Right renal cortex interstitium (tissue), 3 donors: Measurements from ENCODE around the gene ADAT2. TPM values are rescaled to one million over a fixed set of nuclear protein-coding genes. Genes with fewer than 3 reads are reported as not detected.
"Not testable (repeated sequence)": the region's sequence is repeated elsewhere in the genome, so short reads cannot be mapped to it uniquely, and the experiment has no call there.

Experiments
- DNase-seq, 3 donors: peaks; one replicate each; pipeline ENCODE4 v3.0.0-alpha.2; 2013; ENCODE audit warnings: low read depth in 3 of 3, low spot score in 2 of 3
- polyA plus RNA-seq, 3 donors: library from polyadenylated mRNA; unstranded; fragments of 120-200 nt; gene quantifications; one replicate each; pipeline ENCODE4 v1.2.1, GENCODE V29; 2013; ENCODE audit not compliant: insufficient read length in 3 of 3

ADAT2 gene
- 10 to 100 TPM in 2 of 3 donors, 1 to 10 TPM in 1; 9.3 to 11.7 (median 11.2) TPM for polyA plus RNA-seq

DNA sequence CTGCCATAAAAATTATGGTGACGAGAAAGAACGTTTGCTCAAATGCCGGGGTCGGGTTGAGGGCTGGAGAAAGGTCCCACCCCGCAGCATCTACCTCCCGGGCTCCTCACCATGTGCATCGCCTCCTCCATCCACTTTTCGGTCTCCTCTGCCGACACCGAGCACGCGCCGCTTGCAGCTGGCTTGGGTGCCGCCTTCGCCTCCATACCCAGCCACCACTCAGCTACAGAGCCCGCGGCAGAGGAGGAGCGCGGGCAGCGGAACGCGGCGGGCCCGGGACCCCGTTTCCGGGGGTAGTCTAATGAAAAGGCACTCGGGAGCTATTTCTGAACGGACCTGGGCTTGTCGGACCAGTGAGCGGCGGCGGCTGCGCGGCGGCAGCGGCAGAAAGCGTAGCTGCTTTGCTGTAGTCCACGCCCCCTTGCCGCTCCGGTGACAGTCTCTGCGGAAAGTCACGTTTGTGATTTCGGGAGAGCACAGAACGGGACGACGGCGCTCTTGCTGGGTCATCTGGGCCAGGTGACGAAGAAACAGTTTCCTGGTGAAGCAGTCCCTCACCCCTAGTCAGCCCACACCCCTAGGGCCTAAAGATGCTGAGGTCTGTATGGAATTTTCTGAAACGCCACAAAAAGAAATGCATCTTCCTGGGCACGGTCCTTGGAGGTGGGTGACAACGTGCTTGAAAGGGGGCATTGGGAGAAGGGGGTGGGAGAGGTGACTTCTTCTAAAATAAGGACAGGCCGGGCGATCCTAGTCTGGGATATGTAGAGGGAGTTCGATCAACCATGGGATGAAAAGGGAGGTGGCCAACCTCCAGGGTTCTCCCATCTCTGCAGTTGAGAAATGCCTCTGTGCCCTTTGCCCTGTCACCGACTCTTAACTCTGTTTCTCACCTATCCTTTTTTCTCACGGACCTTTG lies at the start of gene ADAT2, which contains the start of gene PEX3:
TSS of gene ADAT2 (minus strand) at position 243 of the 919 bp plus-strand sequence. CDS start at position 206, 37 bp downstream.
TSS of gene PEX3 (plus strand) at position 353 of the 919 bp plus-strand sequence. CDS start at position 591, 238 bp downstream.
- peak; percentile 74 to 81 (median 80) for DNase-seq

DNA sequence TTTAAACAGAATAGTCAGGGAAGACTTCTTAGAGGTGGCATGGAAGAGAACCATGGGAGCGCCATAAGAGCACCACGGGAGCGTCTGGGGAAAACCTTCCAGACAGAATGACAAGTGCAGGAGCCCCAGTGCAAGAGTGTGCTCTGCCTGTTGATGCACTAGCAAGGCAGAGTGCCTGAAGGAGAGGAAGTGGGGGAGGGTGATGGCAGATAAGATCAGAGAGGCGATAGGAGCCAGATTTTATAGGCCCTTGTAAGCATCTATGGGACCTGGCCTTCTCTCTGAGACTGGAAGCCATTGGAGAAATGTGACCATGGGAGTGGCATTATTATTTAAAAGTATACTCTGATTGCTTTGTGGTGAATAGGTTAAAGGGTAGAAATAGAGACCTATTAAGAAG lies 47.9 kb upstream of the ADAT2 start:
- no peak for DNase-seq

DNA sequence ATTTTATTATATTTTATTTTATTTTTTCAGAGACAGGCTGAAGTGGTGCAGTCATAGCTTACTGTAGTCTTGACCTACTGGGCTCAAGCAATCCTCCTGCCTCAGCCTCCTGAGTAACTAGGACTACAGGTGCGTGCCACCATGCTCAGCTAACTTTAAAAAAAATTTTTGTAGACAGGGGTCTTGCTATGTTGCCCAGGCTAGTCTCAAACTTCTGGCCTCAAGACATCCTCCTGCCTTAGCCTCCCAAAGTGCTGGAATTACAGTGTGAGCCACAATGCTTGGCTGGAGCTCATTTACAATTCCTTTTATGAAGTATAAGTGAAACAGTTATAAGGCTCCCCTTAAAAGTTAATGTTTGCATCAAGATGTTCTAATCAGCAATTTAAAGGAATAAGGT lies 46.5 kb upstream of the ADAT2 start:
- DNase-seq, result no peak

DNA sequence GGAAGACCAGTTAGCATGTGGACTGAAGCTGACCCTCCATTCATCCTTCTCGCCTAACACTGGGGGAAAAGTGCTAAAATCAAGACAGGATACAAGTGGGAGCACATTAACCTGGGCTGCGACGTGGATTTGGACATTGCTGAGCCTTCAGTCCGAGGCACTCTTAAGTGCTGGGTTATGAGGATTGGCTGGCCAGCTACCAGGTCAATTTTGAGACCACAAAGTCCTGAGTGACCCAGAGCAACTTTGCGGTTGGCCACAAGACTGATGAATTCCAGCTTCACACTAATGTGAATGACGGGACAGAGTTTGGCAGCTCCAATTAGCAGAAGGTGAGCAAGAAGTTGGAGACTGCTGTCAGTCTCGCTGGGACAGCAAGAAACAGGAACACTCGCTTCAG lies 40.3 kb upstream of the ADAT2 start:
- DNase-seq, result no peak

DNA sequence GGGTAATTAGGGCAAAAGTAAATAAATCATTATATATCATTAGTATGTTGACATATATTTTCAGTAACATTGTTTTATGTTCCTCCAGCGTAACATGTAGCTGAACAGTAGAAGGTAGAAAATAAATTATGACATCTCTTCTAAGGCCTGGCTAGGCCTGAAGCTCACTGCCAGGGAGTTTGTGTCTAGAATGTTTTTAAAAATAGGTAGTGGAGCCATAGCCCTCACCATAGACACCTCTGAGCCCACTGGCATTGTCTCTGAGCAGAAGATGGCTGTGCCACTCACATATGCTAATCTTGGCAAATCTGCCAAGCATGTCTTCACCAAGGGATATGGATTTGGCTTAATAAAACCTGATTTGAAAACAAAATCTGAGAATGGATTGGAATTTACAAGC lies 39.7 kb upstream of the ADAT2 start:
- no peak for DNase-seq

DNA sequence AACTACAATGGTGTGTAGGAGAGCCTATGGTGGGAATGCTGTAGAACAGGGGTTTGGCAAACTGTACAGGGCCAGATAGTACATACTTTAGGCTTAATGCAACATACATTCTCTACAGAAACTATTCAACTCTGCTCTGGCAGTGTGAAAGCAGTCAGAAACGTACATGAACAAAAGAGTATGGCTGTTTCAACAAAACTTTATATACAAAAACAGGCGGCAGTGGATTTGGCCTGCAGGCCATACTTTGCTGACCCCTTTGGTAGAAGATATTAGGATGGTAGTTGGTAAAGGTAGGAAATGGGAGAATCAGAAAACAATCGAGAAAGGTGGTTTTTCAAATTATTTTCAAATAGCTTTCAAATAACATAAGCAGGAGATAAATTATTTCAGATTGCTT lies 36.3 kb upstream of the ADAT2 start:
- DNase-seq, result no peak

DNA sequence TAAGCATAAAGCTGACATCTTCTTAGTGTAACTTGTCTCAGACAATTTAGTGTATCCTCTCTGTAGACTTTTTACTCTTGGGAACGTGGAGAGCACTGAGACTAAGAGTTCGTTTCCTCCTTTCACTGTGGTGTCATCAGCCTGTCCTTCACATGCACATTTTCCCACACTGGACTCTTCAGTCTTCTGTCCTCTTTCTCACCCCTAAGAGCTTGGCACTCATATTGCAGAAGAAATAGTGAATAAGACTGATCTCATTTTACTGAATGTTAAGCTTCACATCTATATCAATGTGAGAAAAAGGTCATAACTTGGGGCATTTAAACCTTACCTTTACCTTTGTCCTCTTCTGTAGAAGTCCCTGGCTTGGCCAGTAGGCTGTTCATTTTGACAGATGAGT lies 35.5 kb upstream of the ADAT2 start:
- no peak for DNase-seq

DNA sequence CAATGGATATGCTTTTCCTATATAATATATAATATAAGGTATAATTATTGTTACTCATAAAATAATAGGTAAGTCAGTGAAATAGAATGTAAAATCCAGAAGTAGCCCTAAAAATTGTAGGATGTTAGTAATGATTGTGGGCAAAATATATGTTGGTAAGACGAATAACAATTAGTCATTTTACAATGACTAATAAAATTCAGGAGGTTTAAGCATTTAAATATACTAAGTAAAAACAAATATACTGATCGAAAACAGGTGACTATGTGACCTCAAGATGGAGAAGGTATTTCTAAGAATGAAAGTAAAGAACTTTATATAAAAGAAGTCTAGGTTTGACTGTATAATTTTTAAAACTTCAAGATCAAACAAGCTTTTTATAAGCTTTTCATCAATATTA lies 32.1 kb upstream of the ADAT2 start:
- DNase-seq, result no peak

DNA sequence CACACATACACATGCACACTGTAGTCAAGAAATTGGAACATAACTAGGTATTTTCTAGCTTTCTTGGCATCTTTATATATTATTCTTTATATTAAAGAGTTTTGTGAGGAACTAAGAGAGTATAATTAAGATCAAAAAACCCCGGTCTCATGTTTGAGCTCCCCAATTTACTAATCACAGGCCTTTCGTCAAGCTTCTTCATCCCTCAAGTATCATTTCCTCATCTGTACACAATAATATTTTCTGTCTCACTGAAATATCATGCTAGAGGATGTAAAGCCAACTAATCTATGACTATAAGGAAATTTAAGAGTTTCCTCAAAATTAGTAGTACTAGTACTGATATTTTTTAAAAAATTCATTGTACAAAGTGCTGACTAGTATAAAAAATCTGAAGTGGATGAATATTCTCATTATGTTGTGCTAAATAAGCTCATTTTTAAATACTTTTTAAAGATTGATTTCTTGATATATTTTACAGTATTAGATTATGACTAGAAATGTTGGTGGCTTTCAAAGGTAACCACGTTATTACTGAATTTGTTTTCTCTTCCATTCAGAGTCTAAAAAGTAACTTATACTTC lies 28.1 kb upstream of the ADAT2 start:
- no peak for DNase-seq

DNA sequence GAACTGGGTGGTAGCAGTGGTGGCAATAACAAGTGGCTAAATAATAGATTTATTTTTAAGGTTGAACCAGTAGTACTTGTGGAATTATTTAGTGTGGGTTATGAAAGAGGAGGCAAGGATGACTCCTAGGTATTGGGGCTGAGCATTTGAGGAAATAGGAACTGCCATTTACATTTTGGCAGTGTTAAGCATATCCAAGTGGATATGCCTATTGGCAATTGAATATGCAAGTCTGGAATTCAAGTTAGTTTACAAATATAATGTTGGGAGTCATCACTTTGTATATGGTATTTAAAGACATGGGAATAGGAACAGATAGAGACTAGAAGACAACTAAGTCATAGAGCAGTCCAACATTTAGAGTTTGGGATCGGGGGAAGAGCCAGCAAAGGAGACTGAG lies 26.1 kb upstream of the ADAT2 start:
- no peak for DNase-seq

DNA sequence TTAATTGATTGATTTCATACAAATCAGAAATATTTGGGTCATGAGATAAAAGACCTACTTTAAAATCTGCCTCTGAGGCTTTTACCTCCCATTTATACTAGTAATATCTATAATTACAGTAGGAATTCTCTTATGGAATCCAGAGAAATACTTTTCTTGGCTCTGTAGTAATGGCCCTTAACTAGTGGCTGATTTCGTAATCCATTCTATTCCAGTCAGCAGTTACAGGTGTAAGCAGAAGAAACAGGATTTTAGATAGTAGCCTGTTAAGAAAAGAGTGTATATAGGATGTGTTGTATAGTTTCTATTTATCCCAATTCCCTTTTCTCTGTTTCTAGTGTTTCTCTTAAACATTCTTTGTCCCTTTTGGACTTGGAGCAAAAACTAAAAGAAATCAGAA lies 21.3 kb upstream of the ADAT2 start:
- no peak for DNase-seq

DNA sequence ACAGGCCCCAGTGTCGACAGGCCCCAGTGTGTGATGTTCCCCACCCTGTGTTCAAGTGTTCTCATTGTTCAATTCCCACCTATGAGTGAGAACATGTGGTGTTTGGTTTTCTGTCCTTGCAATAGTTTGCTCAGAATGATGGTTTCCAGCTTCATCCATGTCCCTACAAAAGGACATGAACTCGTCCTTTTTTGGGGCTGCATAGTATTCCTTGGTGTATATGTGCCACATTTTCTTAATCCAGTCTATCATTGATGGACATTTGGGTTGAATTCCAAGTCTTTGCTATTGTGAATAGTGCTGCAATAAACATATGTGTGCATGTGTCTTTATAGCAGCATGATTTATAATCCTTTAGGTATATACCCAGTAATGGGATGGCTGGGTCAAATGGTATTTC lies 18.3 kb upstream of the ADAT2 start:
- DNase-seq, result not testable (repeated sequence)

DNA sequence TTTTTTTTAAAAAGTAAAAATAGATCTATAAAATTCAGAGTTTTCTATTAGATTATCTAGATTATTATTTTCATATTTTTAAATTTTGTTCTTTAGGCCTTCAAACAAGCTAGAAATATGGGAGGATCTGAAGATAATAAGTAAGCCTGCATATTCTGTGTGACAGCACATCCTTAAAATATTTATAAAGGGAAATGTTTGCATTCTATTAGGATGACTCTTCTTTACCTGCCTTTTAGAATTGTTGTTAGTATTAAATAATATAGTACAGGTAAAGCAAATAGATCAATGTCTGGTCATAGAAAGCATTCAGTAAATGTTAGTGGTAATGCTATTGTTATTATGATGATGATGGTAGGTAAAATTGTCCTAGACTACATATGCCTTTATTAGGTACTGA lies 17.5 kb upstream of the ADAT2 start:
- DNase-seq, result no peak

DNA sequence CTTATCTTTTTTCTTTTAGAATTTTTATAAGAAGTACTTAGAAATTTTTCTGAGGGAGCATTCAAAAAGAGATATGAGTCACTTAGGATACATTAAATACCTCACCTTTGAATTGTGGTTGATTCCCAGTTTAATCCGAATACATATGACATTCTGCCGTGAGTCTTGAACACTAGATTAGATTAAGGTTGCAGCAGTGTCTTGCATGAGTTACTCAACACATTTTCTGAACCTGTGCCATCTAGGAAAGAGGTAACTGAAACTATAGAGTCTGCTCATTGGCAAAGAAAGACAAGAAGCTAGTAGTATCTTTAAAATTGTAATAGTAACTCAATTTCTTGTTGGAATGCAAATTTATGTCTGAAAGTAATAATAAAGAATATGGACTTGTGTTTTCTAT lies 15.1 kb upstream of the ADAT2 start:
- no peak for DNase-seq

DNA sequence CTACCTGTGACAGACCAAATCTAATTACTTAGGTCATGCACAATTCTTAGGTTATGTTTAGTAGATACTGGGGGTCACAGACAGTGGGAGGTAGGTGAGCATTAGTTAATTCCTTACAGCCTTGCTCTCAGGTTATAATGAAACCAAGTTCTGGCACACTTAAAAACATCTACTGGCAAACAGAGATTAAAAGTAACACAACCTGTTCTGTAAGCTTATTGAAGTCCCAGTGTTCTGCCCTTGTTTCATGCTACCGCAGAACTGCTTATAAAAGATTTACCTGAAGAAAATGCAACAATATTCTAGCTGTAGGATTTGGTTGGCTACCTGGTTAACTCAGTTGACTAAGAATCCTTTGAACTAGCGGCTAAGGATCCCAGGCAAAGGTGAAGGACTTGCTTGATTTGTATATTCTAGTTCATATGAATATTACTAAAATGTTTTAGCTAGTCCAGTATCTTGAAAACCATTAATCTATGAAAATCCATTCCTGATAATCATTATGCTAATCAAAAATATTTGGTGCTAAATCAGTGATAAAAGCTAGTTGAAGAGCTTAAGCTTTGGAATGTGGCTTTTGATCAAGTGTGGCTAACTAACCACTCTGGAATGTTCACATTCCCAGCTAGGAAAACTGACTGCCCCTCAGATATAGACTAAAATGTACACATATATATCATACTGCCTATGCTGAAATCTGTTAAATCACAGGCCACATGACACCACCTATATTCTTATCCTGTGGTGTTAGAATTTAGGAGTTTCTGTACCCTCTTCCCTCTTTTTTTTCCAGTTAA lies 7.3 kb upstream of the ADAT2 start:
- DNase-seq, result no peak

DNA sequence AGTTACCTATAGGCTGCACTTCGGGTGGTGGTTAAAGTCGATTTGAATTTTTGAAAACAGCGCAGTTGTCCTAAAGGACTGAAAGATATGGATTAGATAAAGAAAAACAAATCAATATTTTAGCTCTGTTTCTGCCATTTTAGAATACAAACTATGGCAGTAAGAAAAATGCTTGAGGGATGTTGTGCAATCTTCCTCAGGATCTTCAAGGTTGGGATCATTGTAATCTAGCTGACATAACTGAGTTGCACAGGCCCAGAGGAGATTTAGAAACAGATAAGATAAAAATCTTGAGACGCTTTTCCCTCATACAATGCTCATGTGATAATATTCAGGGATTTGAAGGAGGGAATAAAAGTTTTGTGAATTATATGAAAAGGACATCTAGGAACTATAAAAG lies 1.0 kb upstream of the ADAT2 start:
- DNase-seq, result no peak

DNA sequence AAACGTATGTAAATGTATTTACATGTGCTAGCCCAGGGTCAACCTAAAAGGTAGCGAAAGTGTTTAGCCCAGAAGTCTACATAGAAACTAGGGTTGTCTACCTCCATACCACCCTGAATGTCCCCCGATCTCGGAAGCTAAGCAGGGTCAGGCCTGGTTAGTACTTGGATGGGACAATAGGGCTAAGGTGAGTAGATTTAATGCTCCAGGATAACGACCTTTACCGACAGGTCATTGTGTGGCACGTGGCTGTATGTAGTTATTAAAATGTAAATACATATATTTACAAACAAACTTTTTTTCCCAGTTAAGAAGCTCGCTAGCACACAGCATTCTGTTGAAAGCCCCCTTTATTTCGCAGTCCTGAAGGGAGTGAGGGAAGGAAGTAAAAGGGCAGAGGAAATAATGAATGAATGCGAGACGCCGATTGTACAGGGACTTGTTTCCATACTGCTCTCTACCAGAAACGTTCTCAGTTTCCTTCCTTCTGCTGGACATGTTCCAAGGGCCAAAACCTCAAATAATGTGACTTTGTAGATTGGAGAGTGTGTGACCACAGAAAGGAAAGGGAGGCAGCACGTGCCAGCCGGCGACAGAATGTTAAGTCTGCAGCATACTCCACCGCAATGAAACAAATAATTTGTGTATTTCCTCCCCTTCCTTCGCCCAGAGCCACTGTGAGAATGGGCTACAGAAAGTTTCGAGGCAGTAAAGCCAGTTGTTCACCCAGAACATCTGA lies 612 bp downstream of the ADAT2 start:
- no peak for DNase-seq

DNA sequence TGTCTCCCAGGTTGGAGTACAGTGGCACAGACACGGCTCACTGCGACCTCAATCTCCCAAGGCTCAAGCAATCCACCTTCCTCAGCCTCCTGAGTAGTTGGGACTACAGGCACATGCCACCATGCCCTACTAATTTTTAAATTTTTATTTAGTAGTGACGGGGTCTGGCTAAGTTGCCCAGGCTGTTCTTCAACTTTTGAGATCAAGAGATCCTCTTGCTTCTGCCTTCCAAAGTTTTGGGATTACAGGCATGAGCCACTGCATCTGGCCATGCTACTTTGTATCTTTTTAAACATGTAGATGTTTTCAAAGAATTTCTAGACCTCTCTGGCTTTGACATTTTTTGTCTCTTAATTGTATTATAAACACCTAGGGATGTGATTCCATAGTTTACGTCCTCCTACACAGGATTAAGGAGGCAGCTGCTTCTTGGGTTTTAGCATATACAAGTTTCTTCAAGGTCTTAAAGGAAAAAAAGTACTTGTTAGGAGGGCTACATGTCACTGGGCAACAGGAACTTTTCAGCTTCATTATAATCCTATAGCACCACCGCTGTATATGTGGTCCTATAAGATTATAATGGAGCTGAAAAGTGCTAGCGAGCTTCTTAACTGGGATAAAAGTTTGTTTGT lies 1.3 kb downstream of the ADAT2 start:
- no peak for DNase-seq

DNA sequence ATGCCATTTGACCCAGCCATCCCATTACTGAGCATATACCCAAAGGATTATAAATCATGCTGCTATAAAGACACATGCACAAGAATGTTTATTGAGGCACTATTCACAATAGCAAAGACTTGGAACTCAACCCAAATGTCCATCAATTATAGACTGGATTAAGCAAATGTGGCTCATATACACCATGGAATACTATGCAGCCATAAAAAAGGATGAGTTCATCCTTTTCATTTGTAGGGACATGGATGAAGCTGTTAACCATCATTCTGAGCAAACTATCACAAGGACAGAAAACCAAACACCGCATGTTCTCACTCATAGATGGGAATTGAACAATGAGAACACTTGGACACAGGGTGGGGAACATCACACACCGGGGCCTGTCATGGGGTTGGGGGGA lies 2.6 kb downstream of the ADAT2 start:
- DNase-seq, result not testable (repeated sequence)

DNA sequence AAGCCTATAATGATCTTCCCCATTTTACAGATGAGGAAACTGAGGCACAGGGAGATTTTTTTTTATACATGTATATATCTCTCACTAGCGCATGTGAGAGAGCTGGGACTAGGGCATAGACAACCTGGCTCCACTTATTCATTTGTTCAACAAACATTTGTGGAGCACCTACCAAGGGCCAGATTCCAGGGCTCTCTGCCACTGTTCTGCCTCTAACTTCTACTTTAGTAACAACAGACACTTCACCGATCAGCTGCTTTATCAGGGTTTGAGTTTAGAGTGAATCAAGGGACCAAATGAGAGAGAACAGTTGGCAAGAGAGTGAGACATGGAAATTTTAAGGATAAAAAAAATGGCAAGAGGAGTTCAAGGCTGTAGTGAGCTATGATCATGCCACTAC lies 7.4 kb downstream of the ADAT2 start:
- DNase-seq, result no peak
